BJ (cell line): ENCODE data around the gene PIK3CA. TPM values are rescaled to one million over a fixed set of nuclear protein-coding genes. Genes with fewer than 3 reads are reported as not detected.
A peak's percentile ranks its signal among the peaks of the same experiment; 100 is the strongest.
"Not testable (repeated sequence)": the region's sequence is repeated elsewhere in the genome, so short reads cannot be mapped to it uniquely, and the experiment has no call there.

Experiments used
- CTCF ChIA-PET: fragments of 350-600 bp; formaldehyde crosslinking; extraction: SDS; loops from one replicate; lab custom pipeline; 2021; ENCODE audit warnings: antibody characterized with exemption, inconsistent platforms; lab: Yijun Ruan, JAX
- POLR2A ChIA-PET: fragments of 300-600 bp; sonication (Branson Sonifier 250); formaldehyde crosslinking; extraction: SDS; loops from one replicate; lab custom pipeline; 2021; ENCODE audit warnings: antibody characterized with exemption; lab: Charles Lee
- DNase-seq: peaks from one replicate; pipeline ENCODE4 v3.0.0-alpha.2; 2011; ENCODE audit warnings: low read depth
- H3K27me3 ChIP-seq: 2 replicates; pipeline ENCODE4 v1.6.0; 2011; ENCODE audit warnings: low read length; ENCODE audit not compliant: control insufficient read depth, insufficient read depth
- H3K36me3 ChIP-seq: 2 replicates; pipeline ENCODE4 v1.5.1; 2011; ENCODE audit warnings: low read length; ENCODE audit not compliant: control insufficient read depth, insufficient read depth
- H3K4me3 ChIP-seq: 2 replicates; pipeline ENCODE4 v1.5.1; 2011; ENCODE audit warnings: low read depth, mild to moderate bottlenecking, control low read depth, low read length
- CTCF ChIP-seq: IDR thresholded peaks from 2 replicates; pipeline ENCODE4 v1.5.1; 2011; ENCODE audit warnings: low read depth, mild to moderate bottlenecking, control low read depth, inconsistent platforms, low read length, moderate library complexity; ENCODE audit not compliant: insufficient read depth
- polyA plus RNA-seq: library from polyadenylated mRNA; depleted of rRNA; stranded (reverse); fragments of >200 nt; gene quantifications from 2 replicates; pipeline ENCODE4 v1.2.3, GENCODE V29; 2011

The PIK3CA gene
- polyA plus RNA-seq, 1 experiment = 5.5 TPM

- TF ChIP-seq CTCF = no peak
- H3K36me3 ChIP-seq = no peaks in the 10 kb centered on the region
- CTCF ChIA-PET = no interaction called here
- H3K27me3 ChIP-seq = no peaks in the 10 kb centered on the region
- no peak overlapping the region for H3K4me3 ChIP-seq
- POLR2A ChIA-PET = no interaction called here
- no peak for DNase-seq
Measured at GRCh38 chr3:179192542-179192941, 44.4 kb downstream of the PIK3CA start.

- Histone ChIP-seq H3K27me3 (no peaks in the 10 kb centered on the region), H3K4me3 (no peak overlapping the region), H3K36me3 (no peaks in the 10 kb centered on the region)
- TF ChIP-seq CTCF = no peak
- ChIA-PET CTCF (interaction anchor here (0.6 to 1.2 kb wide), 2 partner anchors 11 to 87 kb away, joined by 3 read pairs; no protein-coding TSS in a partner anchor), POLR2A (no interaction called here)
- no peak for DNase-seq
Measured at GRCh38 chr3:179194931-179195330, 46.8 kb downstream of the PIK3CA start.

- Histone ChIP-seq H3K36me3 (no peaks in the 10 kb centered on the region; the same call in 1 of the 2 replicates), H3K4me3 (no peak overlapping the region), H3K27me3 (no peaks in the 10 kb centered on the region)
- DNase-seq = peak; percentile 62
- TF ChIP-seq CTCF = no peak
- ChIA-PET CTCF (no interaction called here), POLR2A (no interaction called here)
Measured at GRCh38 chr3:179196098-179196497, 47.9 kb downstream of the PIK3CA start.

GRCh38 chr3:179196700-179197099 is 48.5 kb downstream of the PIK3CA start:
- TF ChIP-seq CTCF = no peak
- no peaks in the 10 kb centered on the region for H3K27me3 ChIP-seq
- CTCF ChIA-PET = no interaction called here
- no peaks in the 10 kb centered on the region; the same call in 1 of the 2 replicates for H3K36me3 ChIP-seq
- no peak for DNase-seq
- no peak overlapping the region for H3K4me3 ChIP-seq
- POLR2A ChIA-PET = no interaction called here

- CTCF ChIA-PET = no interaction called here
- Histone ChIP-seq H3K4me3 (no peak overlapping the region), H3K27me3 (no peaks in the 10 kb centered on the region), H3K36me3 (no peaks in the 10 kb centered on the region; the same call in none of the 2 replicates)
- POLR2A ChIA-PET = no interaction called here
- DNase-seq = no peak
- TF ChIP-seq CTCF = no peak
Measured at GRCh38 chr3:179200790-179201189, 52.6 kb downstream of the PIK3CA start.

- H3K4me3 ChIP-seq, DNase-seq, H3K27me3 ChIP-seq, H3K36me3 ChIP-seq, POLR2A ChIA-PET, CTCF ChIA-PET: not testable (repeated sequence)
Measured at GRCh38 chr3:179215550-179215949, 67.4 kb downstream of the PIK3CA start.

- POLR2A ChIA-PET, H3K27me3 ChIP-seq, DNase-seq, CTCF ChIA-PET, H3K4me3 ChIP-seq, H3K36me3 ChIP-seq: not testable (repeated sequence)
Measured at GRCh38 chr3:179218213-179218612, 70.1 kb downstream of the PIK3CA start.
